HG03571 (cell line): Measurements from ENCODE around the gene PARD3B.

Experiments used
- ATAC-seq: cut with Tn5 transposase; IDR thresholded peaks from one replicate; pipeline ENCODE4 v1.9.1; 2021; ENCODE audit not compliant: unreplicated experiment

Gene PARD3B

DNA sequence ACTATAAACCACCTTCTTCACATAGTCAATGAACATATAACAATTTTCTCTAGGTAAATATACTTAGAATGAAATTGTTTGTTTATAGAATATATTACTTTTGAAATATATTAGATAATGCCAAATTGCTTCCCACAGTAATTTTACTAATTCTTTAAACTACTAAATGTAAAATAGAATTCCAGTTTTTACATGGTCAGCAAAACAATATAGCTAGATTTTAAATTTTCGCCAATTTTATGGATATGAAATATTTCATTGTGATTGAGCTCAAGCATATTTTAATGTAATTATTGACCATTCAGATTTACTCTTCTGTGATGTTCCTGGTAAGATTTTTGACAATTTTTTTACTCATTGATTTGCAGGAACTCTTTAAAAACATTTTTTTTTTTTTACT lies 444.6 kb downstream of the PARD3B start:
- no peak for ATAC-seq

DNA sequence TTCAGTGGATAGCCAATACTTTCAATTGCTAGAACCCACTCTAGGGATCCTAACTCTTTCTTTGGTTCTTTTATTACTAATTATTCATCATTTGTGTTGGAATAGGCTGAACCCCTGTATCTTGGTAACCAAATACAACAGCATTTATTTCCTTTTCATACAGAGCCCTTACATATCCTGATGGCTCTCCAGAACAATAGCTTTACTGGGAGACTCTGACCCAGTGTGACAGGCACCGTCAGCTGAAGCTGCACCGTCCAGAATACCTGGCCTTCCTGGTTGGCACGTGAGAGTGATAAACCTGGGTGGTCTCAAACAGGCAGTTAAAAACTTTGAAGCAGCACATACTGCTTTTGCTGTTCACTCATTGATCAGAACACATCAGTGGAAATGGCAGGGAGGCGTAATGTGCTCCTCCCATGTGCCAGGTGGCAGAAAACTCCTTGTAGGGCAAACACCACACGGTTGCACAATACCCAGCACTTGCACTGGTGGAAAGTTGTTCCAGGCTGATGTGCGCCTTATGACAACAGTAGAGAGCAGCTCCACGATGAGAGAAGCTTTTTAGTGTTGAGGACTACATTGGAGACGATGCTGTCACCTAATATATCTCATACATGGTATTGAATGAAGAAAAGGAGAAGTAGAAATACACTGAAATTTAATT lies 456.2 kb downstream of the PARD3B start:
- no peak for ATAC-seq

DNA sequence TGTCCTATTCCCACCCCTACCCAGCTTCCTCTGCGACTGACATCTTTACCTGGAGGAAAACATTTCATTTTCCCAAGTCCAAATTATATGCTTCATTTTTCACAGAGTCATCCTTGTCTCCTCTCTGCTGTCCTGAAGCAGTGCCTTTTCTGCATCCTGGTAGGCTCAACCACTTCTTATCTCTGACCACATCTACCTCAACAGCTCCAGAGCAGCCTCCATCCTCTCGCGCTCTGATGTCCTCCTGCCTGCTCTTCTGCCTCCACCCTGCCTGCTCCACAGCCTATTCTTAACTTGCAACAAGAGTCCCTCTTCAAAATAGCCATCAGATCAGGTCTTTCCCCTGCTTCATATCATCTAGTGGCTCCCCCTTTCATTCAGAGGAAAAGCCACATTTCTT lies 457.1 kb downstream of the PARD3B start:
- no peak for ATAC-seq

- ATAC-seq, result no peak
Measured at GRCh38 chr2:205003288-205003687, 458.0 kb downstream of the PARD3B start.

- no peak for ATAC-seq
Measured at GRCh38 chr2:205010196-205010595, 464.9 kb downstream of the PARD3B start.

GRCh38 chr2:205011031-205011430 lies 465.8 kb downstream of the PARD3B start:
- ATAC-seq, result no peak

DNA sequence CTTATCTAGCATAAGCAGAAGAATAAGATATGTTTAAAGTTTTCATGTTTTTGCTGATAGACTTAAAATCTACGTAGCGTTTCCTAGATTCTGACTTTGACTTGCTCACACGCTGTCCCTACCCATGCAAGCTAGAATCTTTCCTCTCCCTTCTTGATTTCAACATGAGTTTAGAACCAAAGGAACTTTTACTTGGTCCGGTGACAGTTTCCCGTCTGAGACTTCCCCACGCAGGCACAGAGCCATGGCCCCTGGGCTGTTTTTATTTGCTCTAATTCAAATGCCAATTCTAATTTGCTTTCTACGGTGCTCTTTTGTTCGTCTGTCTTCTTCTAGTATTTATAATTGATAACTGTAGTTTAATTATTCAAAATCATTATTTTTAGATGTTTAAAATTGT lies 467.7 kb downstream of the PARD3B start:
- ATAC-seq, result no peak

DNA sequence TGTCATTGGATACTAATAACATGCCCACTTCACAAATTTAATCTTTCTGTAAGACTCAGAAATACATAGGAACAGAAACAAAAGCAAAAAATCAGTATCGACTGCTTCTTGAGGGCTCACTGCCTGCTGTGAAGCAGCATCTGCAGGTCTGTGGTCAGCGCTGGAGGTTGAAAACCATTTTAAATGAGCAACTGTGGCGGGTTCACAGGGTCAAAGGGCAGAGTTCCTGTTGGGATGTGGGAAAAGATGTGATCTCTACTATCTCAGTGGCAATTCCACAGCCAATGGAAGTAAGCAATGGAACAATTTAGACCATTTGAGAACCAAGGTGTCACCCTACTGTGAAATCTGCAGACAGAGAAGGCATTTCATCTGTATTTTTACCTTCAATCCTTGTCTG lies 468.3 kb downstream of the PARD3B start:
- ATAC-seq, result no peak

- no peak for ATAC-seq
Measured at GRCh38 chr2:205014201-205014600, 468.9 kb downstream of the PARD3B start.

DNA sequence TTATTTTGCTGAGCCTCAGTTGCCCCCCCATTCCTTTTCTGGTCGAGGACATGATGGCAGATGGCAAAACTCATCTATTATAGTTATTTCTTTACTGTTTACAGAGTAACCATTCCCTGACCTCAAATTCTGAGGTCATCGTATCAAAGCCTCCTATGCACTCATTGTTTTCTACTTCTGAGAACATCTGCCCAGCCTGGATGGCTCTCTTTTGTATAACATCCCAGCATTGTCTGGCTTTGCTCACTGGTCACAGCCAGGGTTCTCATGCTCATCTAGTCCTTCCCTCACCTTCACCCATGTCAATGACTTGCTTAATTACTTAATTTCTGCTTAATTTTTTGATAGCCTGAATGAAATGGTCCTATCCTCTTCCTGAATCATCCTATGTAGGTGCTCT lies 472.1 kb downstream of the PARD3B start:
- ATAC-seq, result no peak

GRCh38 chr2:205017912-205018311 lies 472.6 kb downstream of the PARD3B start:
- no peak for ATAC-seq

DNA sequence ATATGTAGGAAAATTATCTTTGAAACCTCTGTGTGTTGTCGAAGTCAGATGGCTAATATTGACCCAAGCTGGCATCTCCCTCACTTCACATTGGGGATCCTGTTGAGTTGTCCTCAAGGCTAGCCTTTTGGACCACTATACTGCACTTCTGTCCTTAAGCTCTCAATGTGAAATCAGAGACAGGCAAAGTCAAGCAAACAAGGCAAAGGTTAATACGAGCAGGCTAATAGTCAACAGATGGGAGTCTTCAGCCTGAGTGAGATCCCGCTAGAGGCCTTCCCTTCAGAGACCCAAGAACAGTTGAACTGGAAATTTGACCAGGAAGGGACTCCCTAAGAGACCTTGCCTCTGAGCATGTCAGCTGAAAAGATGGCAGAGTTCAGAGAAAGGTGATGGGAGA lies 475.4 kb downstream of the PARD3B start:
- ATAC-seq, result no peak

DNA sequence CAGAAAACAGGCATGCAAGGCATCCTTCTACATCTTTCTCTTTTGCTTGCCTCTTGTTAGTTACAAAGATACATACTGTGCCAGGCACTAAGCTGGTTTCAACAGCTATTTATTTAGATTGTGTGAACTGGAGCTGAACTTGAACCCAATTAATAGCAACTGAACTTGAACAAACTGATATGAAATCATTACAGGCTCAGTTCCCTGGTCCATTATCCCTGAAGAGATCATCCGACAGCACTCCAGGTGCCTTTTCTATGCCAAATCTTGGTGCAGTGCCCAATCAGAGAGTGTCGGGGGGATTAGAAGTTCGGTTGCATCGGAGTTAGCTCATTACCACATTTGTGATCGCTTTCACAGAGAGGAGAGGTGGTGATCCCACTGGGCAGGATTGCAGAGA lies 477.6 kb downstream of the PARD3B start:
- no peak for ATAC-seq

- ATAC-seq, result no peak
Measured at GRCh38 chr2:205024822-205025518, 479.7 kb downstream of the PARD3B start.

GRCh38 chr2:205025580-205026240 lies 480.4 kb downstream of the PARD3B start:
- ATAC-seq, result no peak

DNA sequence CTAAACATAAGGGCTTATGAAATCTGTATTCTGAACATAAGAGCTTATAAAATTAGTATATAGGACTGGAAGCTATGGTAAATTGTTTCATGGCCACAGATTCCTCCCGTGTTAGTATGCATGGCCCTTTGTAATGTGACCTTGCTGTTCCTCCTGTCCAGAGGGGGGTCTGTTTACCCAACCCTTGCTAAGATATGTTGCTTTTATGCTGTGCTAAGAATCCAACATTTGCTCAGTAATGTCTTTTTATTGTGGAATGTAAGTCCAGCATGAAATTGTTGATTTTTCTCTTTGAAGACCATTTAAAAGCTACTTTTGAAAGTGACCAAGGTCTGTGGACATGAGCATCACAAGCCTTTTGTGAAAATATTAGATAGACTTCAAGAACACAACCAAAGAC lies 485.4 kb downstream of the PARD3B start:
- ATAC-seq, result no peak

- no peak for ATAC-seq
Measured at GRCh38 chr2:205032093-205032551, 486.8 kb downstream of the PARD3B start.

- no peak for ATAC-seq
Measured at GRCh38 chr2:205033431-205033830, 488.2 kb downstream of the PARD3B start.

DNA sequence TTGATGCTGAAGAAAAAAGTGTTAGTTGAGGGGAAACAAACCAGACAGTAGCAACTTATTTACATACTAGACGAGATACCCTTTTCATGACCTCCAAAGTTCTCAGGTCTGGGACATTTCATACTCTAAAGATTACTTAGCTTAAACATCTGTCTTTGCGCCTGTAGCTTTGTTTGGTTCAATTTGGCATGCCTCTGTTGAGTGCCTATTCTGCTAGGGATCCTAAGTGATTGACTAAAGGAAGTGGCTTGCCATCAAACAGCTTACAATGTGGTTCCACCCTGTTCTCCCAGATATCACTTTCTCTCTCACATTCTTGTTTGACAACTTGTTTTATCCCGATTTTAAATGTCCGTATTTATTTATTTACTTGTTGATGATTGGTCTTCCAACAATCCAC lies 488.8 kb downstream of the PARD3B start:
- ATAC-seq, result no peak

DNA sequence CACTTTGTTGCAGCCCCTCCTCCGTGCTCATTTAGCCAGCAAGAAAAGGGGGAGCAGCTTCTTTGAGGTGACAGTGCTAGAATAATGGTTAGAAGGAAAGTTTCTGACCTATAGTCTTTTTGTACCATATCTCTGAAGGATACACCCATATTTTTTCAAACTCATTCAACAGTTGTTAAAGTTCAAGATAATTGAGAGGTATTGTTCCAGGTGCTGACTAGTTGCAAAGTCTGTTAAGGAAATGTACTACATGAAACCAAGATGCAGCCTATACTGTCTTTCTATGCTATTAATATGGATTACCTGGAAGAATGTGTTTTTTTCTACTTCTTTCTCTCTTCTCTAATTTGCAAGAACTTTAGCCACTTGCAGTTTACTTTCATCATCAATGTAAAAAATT lies 495.0 kb downstream of the PARD3B start:
- ATAC-seq, result no peak

DNA sequence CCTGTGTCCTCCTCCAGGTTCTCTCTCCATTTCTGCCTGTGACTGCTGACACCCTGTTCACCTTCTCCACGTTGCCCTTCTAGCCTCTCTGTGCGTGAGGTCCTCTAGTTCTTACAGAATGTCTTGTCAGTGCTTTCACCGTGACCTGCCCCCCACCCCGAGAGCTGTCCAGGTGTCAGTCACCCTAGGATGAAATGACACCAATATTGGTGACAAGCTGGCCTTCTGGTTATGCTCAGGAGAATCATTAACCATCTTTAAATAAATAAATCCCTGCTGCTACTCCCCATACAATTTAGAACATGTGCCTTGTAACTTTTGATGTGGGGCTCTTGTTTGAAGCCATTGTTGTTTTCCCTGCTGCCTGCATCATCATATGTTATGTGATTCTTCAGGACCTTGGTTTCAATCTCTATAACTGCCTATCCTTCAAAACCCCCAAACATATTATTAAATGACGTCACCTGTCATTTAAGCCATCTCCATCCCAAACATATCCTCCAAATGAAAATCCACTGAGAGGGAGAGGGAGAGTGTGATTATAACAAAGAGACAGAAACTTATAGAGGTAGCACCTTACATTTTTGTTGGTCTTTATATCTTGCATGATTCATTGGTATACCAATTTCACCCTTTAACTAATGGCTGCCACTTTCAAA lies 496.3 kb downstream of the PARD3B start:
- ATAC-seq, result no peak

GRCh38 chr2:205043285-205043684 lies 498.0 kb downstream of the PARD3B start:
- ATAC-seq, result no peak
